K562 (cell line): ENCODE data around the gene MATK. TPM values are rescaled to one million over a fixed set of nuclear protein-coding genes. Genes with fewer than 3 reads are reported as not detected.

Experiments
- CXXC5 ChIP-seq: fragments of 250-450 bp; sonication (Bioruptor Pico); IDR thresholded peaks from 2 replicates; pipeline ENCODE4 v1.8.0; 2022; ENCODE audit warnings: inconsistent platforms, mild to moderate bottlenecking, moderate library complexity
- EP400 ChIP-seq: fragments of 450-650 bp; IDR thresholded peaks from 2 replicates; pipeline ENCODE4 v1.6.1; 2017; ENCODE audit warnings: antibody characterized with exemption, mild to moderate bottlenecking, moderate library complexity
- HDAC8 ChIP-seq: fragments of 450-650 bp; IDR thresholded peaks from 2 replicates; pipeline ENCODE4 v1.6.1; 2016; ENCODE audit warnings: mild to moderate bottlenecking, missing genetic modification characterization, moderate library complexity, missing compliant biosample characterization
- KDM1A ChIP-seq, 2 experiments: fragments of 450-650 bp; IDR thresholded peaks; 2 replicates each; pipeline ENCODE4 v1.6.1; 2016; ENCODE audit warnings: mild to moderate bottlenecking in 2 of 2
- MEF2D ChIP-seq: conservative IDR thresholded peaks from 2 replicates; pipeline ENCODE4 v1.6.1; 2016; ENCODE audit warnings: low read depth, missing genetic modification characterization, missing compliant biosample characterization
- MYBL2 ChIP-seq, 2 experiments: fragments of 450-650 bp in 1 of 2; sonication (generic) in 1 of 2; formaldehyde crosslinking in 1 of 2; IDR thresholded peaks; 2 replicates each; pipeline versions ENCODE4 v1.6.1 to v1.8.1; 2017 to 2022; ENCODE audit warnings: borderline replicate concordance in 1 of 2, inconsistent platforms in 1 of 2, low read depth in 1 of 2, mild to moderate bottlenecking in 1 of 2, missing genetic modification reagents in 1 of 2, moderate library complexity in 1 of 2
- NFE2 ChIP-seq: IDR thresholded peaks from 2 replicates; pipeline ENCODE4 v1.6.1; 2014; ENCODE audit warnings: antibody characterized with exemption, low read depth
- NR1H2 ChIP-seq: sonication (generic); formaldehyde crosslinking; IDR thresholded peaks from 2 replicates; pipeline ENCODE4 v1.4.0; 2020; ENCODE audit warnings: mild to moderate bottlenecking, missing genetic modification reagents
- RB1 ChIP-seq: fragments of 450-650 bp; IDR thresholded peaks from 2 replicates; pipeline ENCODE4 v1.6.1; 2017; ENCODE audit warnings: low read depth, mild to moderate bottlenecking
- RBM39 ChIP-seq: fragments of 200-400 bp; formaldehyde crosslinking; optimal IDR thresholded peaks from 2 replicates; pipeline ENCODE3; 2018; ENCODE audit warnings: low read depth, low read length
- RFX1 ChIP-seq: fragments of 450-650 bp; IDR thresholded peaks from 2 replicates; pipeline ENCODE4 v1.6.1; 2016; ENCODE audit warnings: mild to moderate bottlenecking, moderate library complexity
- SMAD4 ChIP-seq: fragments of 250-450 bp; sonication (Bioruptor Pico); conservative IDR thresholded peaks from 2 replicates; pipeline ENCODE4 v1.8.0; 2021; ENCODE audit warnings: inconsistent platforms, mild to moderate bottlenecking, moderate library complexity
- U2AF2 ChIP-seq: fragments of 200-400 bp; formaldehyde crosslinking; optimal IDR thresholded peaks from 2 replicates; pipeline ENCODE3; 2017; ENCODE audit warnings: low read depth, mild to moderate bottlenecking, low read length
- ZFP36 ChIP-seq: fragments of 150-350 bp; IDR thresholded peaks from 2 replicates; pipeline ENCODE4 v1.6.1; 2018; ENCODE audit warnings: low read length, low read depth; ENCODE audit not compliant: partially characterized antibody
- ZFX ChIP-seq: sonication (generic); formaldehyde crosslinking; IDR thresholded peaks from 2 replicates; pipeline ENCODE4 v1.8.0; 2022; ENCODE audit warnings: mild to moderate bottlenecking, missing genetic modification reagents, moderate library complexity
- ZKSCAN8 ChIP-seq: fragments of 200-800 bp; sonication (Bioruptor generic); IDR thresholded peaks from 2 replicates; pipeline ENCODE4 v1.6.1; 2016; ENCODE audit warnings: missing genetic modification characterization, missing compliant biosample characterization
- ZNF644 ChIP-seq: fragments of 200-800 bp; sonication (Bioruptor generic); IDR thresholded peaks from 2 replicates; pipeline ENCODE4 v1.6.1; 2016; ENCODE audit warnings: low read depth, missing genetic modification characterization, missing compliant biosample characterization
- polyA plus RNA-seq, 8 experiments: library from polyadenylated mRNA; depleted of rRNA in 4 of 8; stranded (reverse) in 5 of 8; unstranded in 3 of 8; fragments of >200 nt; fragmentation: Nextera tagmentation in 2 of 8; fragmentation: Illumina TruSeq in 1 of 8; extraction: Ambion mirVana in 2 of 8; extraction: Trizol in 1 of 8; gene quantifications; 2 replicates each; pipeline versions ENCODE4 v1.2.1 to v1.2.3, GENCODE V29; 2011 to 2014; ENCODE audit warnings: inconsistent platforms in 1 of 8, missing spikeins in 1 of 8
- total RNA-seq, 7 experiments: library from RNA; depleted of rRNA in 6 of 7; stranded (reverse); fragments of >200 nt in 6 of 7; fragmentation: Illumina TruSeq in 2 of 7; extraction: Trizol in 2 of 7; gene quantifications; 2 replicates each; pipeline versions ENCODE4 v1.2.1 to v1.2.3, GENCODE V29; 2011 to 2021; ENCODE audit warnings: low replicate concordance in 1 of 7
- TF ChIP-seq, protein P1 (sequence below): sonication (generic); formaldehyde crosslinking; IDR thresholded peaks from 2 replicates; pipeline ENCODE4 v1.8.1; 2023; ENCODE audit warnings: mild to moderate bottlenecking, missing genetic modification reagents
- TF ChIP-seq, protein P2 (sequence below): fragments of 450-650 bp; IDR thresholded peaks from 2 replicates; pipeline ENCODE4 v1.7.1; 2018; ENCODE audit warnings: mild to moderate bottlenecking, low read depth; ENCODE audit not compliant: partially characterized antibody
- TF ChIP-seq, protein P3 (sequence below): fragments of 250-450 bp; sonication (Bioruptor Pico); IDR thresholded peaks from 2 replicates; pipeline ENCODE4 v1.5.0; 2021; ENCODE audit warnings: mild to moderate bottlenecking, borderline replicate concordance

MATK gene
- total and polyA plus RNA-seq, 9 of the 15 experiments (the other 6 are each of a cell fraction or from before 2014, with no cell fraction given), result 0.08 to 41.5 (median 21.4) TPM

DNA sequence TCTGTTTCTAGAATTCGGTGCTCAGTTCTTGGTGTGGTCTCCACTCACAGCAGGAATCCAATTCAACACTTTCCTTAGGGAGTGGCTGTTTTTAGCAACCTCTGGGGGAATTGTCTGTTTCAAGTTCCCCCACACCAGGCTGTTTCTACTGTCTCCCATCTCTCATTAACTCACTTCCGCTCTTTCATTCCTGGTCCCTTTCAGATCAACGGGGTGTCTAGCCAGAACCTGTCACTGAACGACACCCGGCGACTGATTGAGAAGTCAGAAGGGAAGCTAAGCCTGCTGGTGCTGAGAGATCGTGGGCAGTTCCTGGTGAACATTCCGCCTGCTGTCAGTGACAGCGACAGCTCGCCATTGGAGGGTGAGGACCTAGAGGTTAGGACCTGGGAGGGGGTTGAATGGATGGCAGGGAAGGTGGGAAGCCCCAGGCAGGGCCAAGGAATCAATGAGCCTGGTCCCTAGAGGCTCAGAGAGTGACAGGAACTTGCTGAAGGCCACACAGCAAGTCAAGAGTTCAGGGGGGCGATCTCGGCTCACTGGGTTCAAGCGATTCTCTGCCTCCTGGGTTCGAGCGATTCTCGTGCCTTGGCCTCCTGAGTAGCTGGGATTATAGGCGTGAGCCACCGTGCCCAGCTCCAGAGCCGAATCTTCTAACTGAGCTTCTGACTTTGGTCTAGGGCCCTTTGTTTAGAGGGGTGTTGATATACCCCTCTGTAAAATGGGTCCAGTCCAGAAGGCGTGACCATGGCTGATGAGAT is 52.5 kb downstream of the MATK start (continued):
- TF ChIP-seq, protein P1, sequence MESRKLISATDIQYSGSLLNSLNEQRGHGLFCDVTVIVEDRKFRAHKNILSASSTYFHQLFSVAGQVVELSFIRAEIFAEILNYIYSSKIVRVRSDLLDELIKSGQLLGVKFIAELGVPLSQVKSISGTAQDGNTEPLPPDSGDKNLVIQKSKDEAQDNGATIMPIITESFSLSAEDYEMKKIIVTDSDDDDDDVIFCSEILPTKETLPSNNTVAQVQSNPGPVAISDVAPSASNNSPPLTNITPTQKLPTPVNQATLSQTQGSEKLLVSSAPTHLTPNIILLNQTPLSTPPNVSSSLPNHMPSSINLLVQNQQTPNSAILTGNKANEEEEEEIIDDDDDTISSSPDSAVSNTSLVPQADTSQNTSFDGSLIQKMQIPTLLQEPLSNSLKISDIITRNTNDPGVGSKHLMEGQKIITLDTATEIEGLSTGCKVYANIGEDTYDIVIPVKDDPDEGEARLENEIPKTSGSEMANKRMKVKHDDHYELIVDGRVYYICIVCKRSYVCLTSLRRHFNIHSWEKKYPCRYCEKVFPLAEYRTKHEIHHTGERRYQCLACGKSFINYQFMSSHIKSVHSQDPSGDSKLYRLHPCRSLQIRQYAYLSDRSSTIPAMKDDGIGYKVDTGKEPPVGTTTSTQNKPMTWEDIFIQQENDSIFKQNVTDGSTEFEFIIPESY, result no peak
- no peak for TF ChIP-seq NR1H2 (CRISPR knock-in tag)
- TF ChIP-seq, protein P2, sequence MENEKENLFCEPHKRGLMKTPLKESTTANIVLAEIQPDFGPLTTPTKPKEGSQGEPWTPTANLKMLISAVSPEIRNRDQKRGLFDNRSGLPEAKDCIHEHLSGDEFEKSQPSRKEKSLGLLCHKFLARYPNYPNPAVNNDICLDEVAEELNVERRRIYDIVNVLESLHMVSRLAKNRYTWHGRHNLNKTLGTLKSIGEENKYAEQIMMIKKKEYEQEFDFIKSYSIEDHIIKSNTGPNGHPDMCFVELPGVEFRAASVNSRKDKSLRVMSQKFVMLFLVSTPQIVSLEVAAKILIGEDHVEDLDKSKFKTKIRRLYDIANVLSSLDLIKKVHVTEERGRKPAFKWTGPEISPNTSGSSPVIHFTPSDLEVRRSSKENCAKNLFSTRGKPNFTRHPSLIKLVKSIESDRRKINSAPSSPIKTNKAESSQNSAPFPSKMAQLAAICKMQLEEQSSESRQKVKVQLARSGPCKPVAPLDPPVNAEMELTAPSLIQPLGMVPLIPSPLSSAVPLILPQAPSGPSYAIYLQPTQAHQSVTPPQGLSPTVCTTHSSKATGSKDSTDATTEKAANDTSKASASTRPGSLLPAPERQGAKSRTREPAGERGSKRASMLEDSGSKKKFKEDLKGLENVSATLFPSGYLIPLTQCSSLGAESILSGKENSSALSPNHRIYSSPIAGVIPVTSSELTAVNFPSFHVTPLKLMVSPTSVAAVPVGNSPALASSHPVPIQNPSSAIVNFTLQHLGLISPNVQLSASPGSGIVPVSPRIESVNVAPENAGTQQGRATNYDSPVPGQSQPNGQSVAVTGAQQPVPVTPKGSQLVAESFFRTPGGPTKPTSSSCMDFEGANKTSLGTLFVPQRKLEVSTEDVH, result no peak
- TF ChIP-seq ZFP36, result peak; percentile 9
- no peak for TF ChIP-seq ZNF644
- peak; percentile 25 to 72; a peak in 3 of 4 replicates for TF ChIP-seq KDM1A (IDR thresholded peaks at IDR 0.05)
- no peak for TF ChIP-seq U2AF2
- TF ChIP-seq HDAC8 (tag), result no peak
- no peak for TF ChIP-seq ZFX
- no peak for TF ChIP-seq NFE2
- TF ChIP-seq RFX1, result no peak
- no peak for TF ChIP-seq RBM39
- no peak for TF ChIP-seq CXXC5 (CRISPR knock-in tag)
- 0 out of 2 replicates have a peak, but pooled peaks have one; percentile 41 for TF ChIP-seq SMAD4
- no peak for TF ChIP-seq EP400
- TF ChIP-seq, protein P3, sequence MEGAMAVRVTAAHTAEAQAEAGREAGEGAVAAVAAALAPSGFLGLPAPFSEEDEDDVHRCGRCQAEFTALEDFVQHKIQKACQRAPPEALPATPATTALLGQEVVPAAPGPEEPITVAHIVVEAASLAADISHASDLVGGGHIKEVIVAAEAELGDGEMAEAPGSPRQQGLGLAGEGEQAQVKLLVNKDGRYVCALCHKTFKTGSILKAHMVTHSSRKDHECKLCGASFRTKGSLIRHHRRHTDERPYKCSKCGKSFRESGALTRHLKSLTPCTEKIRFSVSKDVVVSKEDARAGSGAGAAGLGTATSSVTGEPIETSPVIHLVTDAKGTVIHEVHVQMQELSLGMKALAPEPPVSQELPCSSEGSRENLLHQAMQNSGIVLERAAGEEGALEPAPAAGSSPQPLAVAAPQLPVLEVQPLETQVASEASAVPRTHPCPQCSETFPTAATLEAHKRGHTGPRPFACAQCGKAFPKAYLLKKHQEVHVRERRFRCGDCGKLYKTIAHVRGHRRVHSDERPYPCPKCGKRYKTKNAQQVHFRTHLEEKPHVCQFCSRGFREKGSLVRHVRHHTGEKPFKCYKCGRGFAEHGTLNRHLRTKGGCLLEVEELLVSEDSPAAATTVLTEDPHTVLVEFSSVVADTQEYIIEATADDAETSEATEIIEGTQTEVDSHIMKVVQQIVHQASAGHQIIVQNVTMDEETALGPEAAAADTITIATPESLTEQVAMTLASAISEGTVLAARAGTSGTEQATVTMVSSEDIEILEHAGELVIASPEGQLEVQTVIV, result no peak
- TF ChIP-seq RB1, result no peak
- no peak for TF ChIP-seq MYBL2 (IDR thresholded peaks at IDR 0.05; ENCODE audit: low read depth)
- no peak for TF ChIP-seq MYBL2 (CRISPR knock-in tag; IDR thresholded peaks at IDR 0.05; ENCODE audit: borderline replicate concordance)
- TF ChIP-seq MEF2D, result no peak
- TF ChIP-seq ZKSCAN8, result no peak
